ENCODE measurements around the gene ASF1B. TPM values are rescaled to one million over a fixed set of nuclear protein-coding genes. Genes with fewer than 3 reads are reported as not detected.

ASF1B gene
- total RNA-seq, 2 experiments from 2014 or later, result 143 to 202 TPM

DNA sequence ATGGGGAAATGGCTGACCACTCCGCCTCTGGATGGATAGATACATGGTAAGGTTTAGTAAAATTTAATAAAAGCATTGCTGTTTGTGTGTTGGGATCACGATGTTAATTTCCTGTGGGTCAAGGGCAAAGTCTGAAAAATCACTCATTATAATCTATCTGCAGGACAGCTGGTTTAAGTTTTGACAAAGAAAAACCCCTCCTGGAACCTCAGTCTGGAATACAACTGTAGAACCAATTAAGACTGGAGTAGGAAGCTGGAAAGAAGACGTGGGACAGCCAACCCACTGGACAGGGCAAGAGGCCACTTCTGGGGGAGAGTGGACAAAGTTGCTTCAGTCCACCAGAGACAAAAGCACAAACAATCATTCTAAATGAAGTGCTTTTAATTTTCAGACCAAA is 17.2 kb downstream of the ASF1B start:
- no peak overlapping the region for H3K27ac ChIP-seq (ENCODE audit: low read depth, low read length, poor library complexity, severe bottlenecking)
- intact Hi-C loops (cut with micrococcal nuclease; ENCODE audit: unreplicated experiment), result no loop called here

DNA sequence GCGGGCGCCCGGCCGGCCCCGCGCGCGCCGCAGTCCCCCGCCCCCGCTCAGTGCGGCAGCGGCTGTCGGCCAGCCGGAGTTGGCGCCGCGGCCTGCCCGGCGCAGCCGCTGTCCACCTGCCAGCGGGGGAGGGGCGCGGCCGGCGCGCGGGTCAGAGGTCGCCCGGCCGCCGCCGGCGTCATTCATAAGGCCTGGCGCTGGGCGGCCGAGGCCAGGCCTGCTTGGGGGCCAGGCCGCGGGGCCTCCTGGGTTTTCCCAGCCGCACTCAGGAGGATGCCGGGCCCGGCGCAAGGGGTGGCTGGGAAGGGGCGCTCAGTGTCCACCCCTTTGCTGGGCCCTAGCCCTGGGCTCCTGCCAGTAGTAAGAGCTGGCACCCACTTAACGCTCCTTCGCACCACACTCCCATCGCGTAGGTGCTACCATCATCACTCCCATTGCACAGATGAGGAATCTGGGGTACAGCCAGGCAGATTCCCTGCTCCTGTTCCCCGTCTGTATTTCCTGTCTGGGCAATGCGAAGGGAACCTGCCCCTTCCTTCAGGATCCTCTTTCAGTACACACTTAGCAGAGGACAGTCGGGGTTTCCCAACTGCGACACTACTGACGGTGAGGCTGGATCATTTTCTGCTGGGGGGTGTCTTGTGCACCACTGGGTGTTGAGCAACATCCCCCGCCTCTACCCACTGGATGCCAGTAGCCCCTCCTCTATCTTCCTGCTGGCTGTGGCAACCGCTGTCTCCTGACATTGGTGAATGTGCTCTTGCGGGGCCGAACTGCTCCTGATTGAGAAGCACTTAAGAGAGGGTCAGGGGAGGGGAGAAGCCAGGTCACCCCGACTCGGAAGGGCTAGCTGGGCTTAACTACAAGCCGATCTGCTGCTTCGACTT is 18.0 kb downstream of the ASF1B start:
- Histone ChIP-seq H2AFZ (ENCODE audit: low read length) (no peak overlapping the region), H4K20me1 (ENCODE audit: insufficient read depth, low read length) (no peaks in the 10 kb centered on the region), H3K4me3 (ENCODE audit: low read depth, low read length, poor library complexity, severe bottlenecking) (peak overlapping the region; percentile 67), H3K79me2 (ENCODE audit: insufficient read depth, low read depth, low read length) (no peaks in the 10 kb centered on the region; the same call in 1 of the 2 replicates), H3K27ac (ENCODE audit: low read depth, low read length, poor library complexity, severe bottlenecking) (no peak overlapping the region), H3K36me3 (ENCODE audit: insufficient read depth, low read length) (peaks cover 23% of the 10 kb centered on the region), H3K4me2 (ENCODE audit: low read length) (peak overlapping the region; percentile 83), H3K9me2 (ENCODE audit: insufficient read depth, low read length) (no peaks in the 10 kb centered on the region), H3K9me3 (ENCODE audit: low read length) (no peaks in the 10 kb centered on the region), H3K4me1 (ENCODE audit: insufficient read depth, low read length, poor library complexity, severe bottlenecking) (peaks cover 31% of the 10 kb centered on the region)
- no TSS peak for BruUV-seq (replicated peaks)
- no peak for TF ChIP-seq EZH2phosphoT487 (IDR thresholded peaks at IDR 0.05; ENCODE audit: borderline replicate concordance, low read depth, low read length)
- TF ChIP-seq, protein P1, sequence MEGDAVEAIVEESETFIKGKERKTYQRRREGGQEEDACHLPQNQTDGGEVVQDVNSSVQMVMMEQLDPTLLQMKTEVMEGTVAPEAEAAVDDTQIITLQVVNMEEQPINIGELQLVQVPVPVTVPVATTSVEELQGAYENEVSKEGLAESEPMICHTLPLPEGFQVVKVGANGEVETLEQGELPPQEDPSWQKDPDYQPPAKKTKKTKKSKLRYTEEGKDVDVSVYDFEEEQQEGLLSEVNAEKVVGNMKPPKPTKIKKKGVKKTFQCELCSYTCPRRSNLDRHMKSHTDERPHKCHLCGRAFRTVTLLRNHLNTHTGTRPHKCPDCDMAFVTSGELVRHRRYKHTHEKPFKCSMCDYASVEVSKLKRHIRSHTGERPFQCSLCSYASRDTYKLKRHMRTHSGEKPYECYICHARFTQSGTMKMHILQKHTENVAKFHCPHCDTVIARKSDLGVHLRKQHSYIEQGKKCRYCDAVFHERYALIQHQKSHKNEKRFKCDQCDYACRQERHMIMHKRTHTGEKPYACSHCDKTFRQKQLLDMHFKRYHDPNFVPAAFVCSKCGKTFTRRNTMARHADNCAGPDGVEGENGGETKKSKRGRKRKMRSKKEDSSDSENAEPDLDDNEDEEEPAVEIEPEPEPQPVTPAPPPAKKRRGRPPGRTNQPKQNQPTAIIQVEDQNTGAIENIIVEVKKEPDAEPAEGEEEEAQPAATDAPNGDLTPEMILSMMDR (conservative IDR thresholded peaks at IDR 0.05; ENCODE audit: low read length), result no peak
- ChIA-PET CTCF (ENCODE audit: unreplicated experiment) (no interaction called here), POLR2A (interaction anchor here (0.7 kb wide), 1 partner anchor 11 kb away, joined by 4 read pairs; no protein-coding TSS in a partner anchor)
- DNase-seq (ENCODE audit: low spot score), result no peak
- intact Hi-C loops (cut with micrococcal nuclease; ENCODE audit: unreplicated experiment), result no loop called here

More for the DNA sequence above, 17.2 kb downstream of the ASF1B start:
- H3K4me3 ChIP-seq (ENCODE audit: low read depth, low read length, poor library complexity, severe bottlenecking), result no peak overlapping the region
- no peaks in the 10 kb centered on the region; the same call in 1 of the 2 replicates for H3K79me2 ChIP-seq (ENCODE audit: insufficient read depth, low read depth, low read length)
- no peaks in the 10 kb centered on the region for H4K20me1 ChIP-seq (ENCODE audit: insufficient read depth, low read length)
- H3K36me3 ChIP-seq (ENCODE audit: insufficient read depth, low read length), result peaks cover 28% of the 10 kb centered on the region
- H3K9me3 ChIP-seq (ENCODE audit: low read length), result no peaks in the 10 kb centered on the region
- DNase-seq (ENCODE audit: low spot score), result no peak
- ChIA-PET CTCF (ENCODE audit: unreplicated experiment) (no interaction called here), POLR2A (no interaction called here)
- H2AFZ ChIP-seq (ENCODE audit: low read length), result no peak overlapping the region
- no peak for TF ChIP-seq EZH2phosphoT487 (IDR thresholded peaks at IDR 0.05; ENCODE audit: borderline replicate concordance, low read depth, low read length)
- TF ChIP-seq, protein P1 (conservative IDR thresholded peaks at IDR 0.05; ENCODE audit: low read length), result no peak
- H3K4me1 ChIP-seq (ENCODE audit: insufficient read depth, low read length, poor library complexity, severe bottlenecking), result peaks cover 31% of the 10 kb centered on the region
- no peak overlapping the region for H3K4me2 ChIP-seq (ENCODE audit: low read length)
- H3K9me2 ChIP-seq (ENCODE audit: insufficient read depth, low read length), result no peaks in the 10 kb centered on the region
- BruUV-seq (replicated peaks), result no TSS peak

DNA sequence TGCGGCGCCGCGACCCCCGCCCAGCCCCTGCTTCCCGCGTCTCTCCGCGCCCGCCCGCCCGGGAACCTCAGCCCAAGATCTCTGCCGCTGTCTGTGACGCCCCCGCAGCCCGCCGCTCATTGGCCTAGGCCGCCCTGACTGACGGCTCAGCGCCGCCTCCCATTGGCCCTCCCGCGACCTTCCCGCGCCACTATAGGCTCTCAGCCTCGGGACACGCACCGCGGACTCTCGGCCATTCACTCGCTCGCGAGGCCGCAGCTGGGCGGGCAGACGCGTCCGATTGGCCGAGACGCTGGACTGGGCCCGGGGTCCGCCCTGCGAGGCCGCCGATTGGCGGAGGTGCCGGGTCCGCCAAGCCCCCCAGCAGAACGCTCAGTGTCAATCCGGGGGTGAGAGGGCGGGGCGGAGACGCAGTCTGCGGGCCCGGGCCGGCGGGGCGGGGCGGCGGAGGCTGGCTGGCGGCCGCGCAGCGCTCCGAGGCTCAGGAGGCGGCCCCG is 18.7 kb downstream of the ASF1B start, which contains the start of gene PRKACA:
TSS of gene PRKACA (minus strand) at position 95 of the 497 bp plus-strand sequence. CDS start 215 bp downstream, outside the sequence.
- peaks cover 31% of the 10 kb centered on the region for H3K4me1 ChIP-seq (ENCODE audit: insufficient read depth, low read length, poor library complexity, severe bottlenecking)
- BruUV-seq (replicated peaks), result no TSS peak

More for the DNA sequence above, 18.7 kb downstream of the ASF1B start, which contains the start of gene PRKACA:
- intact Hi-C loops (cut with micrococcal nuclease; ENCODE audit: unreplicated experiment), result loop anchor here (1.0 kb wide), 1 partner anchor 19 kb away; the partner anchor contains the start of gene ASF1B
- H3K79me2 ChIP-seq (ENCODE audit: insufficient read depth, low read depth, low read length), result no peaks in the 10 kb centered on the region; the same call in 1 of the 2 replicates
- no peak for TF ChIP-seq EZH2phosphoT487 (IDR thresholded peaks at IDR 0.05; ENCODE audit: borderline replicate concordance, low read depth, low read length)
- TF ChIP-seq, protein P1 (conservative IDR thresholded peaks at IDR 0.05; ENCODE audit: low read length), result no peak
- no peak within 1 kb of the TSS for H3K27ac ChIP-seq (ENCODE audit: low read depth, low read length, poor library complexity, severe bottlenecking)
- ChIA-PET CTCF (ENCODE audit: unreplicated experiment) (no interaction called here), POLR2A (no interaction called here)
- no peaks in the 10 kb centered on the region for H4K20me1 ChIP-seq (ENCODE audit: insufficient read depth, low read length)
- peak within 1 kb of the TSS; percentile 94 for H3K4me3 ChIP-seq (ENCODE audit: low read depth, low read length, poor library complexity, severe bottlenecking)
- no peaks in the 10 kb centered on the region for H3K9me2 ChIP-seq (ENCODE audit: insufficient read depth, low read length)
- H3K4me2 ChIP-seq (ENCODE audit: low read length), result peak within 1 kb of the TSS; percentile 84
- H3K36me3 ChIP-seq (ENCODE audit: insufficient read depth, low read length), result peaks cover 18% of the 10 kb centered on the region
- H3K9me3 ChIP-seq (ENCODE audit: low read length), result no peaks in the 10 kb centered on the region
- H2AFZ ChIP-seq (ENCODE audit: low read length), result no peak within 1 kb of the TSS
- peak; percentile 99 for DNase-seq (ENCODE audit: low spot score)
